Measurements from ENCODE around the gene NFKB1. TPM values are rescaled to one million over a fixed set of nuclear protein-coding genes. Genes with fewer than 3 reads are reported as not detected.
"Not testable (repeated sequence)": the region's sequence is repeated elsewhere in the genome, so short reads cannot be mapped to it uniquely, and the experiment has no call there.

NFKB1 gene
- total RNA-seq, 1 experiment from 2014 or later: 34.2 TPM

GRCh38 chr4:102553982-102554381 is 52.8 kb downstream of the NFKB1 start:
- peak overlapping the region; percentile 76 for H3K27ac ChIP-seq
- H3K9me3 ChIP-seq (replicated peaks): no peaks in the 10 kb centered on the region
- peaks cover 41% of the 10 kb centered on the region for H3K4me1 ChIP-seq
- H3K36me3 ChIP-seq: no peaks in the 10 kb centered on the region
- no peak overlapping the region for H3K4me3 ChIP-seq
- DNase-seq: no peak
- H3K27me3 ChIP-seq: no peaks in the 10 kb centered on the region

DNA sequence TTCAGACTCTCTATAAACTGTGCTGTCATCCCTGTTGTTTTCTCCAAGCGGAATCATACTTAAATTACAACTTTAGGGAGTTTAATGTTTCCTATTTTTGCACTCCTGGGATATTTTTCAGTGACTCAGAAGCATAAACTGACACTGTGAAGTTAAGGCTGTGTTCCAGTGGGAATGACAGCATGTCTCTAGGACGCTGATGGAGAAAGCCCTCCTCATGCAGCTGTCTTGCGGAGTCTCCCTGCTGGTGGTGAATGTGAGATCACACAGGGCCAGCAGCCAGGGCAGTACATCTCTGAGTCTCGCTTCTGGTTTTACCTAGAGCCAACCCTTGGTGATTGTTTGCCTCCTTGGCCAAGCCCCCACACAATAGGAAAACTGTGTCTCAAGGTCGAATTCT is 53.3 kb downstream of the NFKB1 start:
- Histone ChIP-seq H3K4me1 (peaks cover 41% of the 10 kb centered on the region), H3K4me3 (no peak overlapping the region), H3K27me3 (no peaks in the 10 kb centered on the region), H3K9me3 (replicated peaks) (no peaks in the 10 kb centered on the region), H3K27ac (peak overlapping the region; percentile 76), H3K36me3 (no peaks in the 10 kb centered on the region)
- DNase-seq: peak; percentile 87 to 92

GRCh38 chr4:102554992-102555391 is 53.8 kb downstream of the NFKB1 start:
- Histone ChIP-seq H3K27ac (peak overlapping the region; percentile 76), H3K4me1 (peaks cover 41% of the 10 kb centered on the region), H3K9me3 (replicated peaks) (no peaks in the 10 kb centered on the region), H3K36me3 (no peaks in the 10 kb centered on the region), H3K4me3 (no peak overlapping the region), H3K27me3 (no peaks in the 10 kb centered on the region)
- DNase-seq: peak; percentile 18 to 57

DNA sequence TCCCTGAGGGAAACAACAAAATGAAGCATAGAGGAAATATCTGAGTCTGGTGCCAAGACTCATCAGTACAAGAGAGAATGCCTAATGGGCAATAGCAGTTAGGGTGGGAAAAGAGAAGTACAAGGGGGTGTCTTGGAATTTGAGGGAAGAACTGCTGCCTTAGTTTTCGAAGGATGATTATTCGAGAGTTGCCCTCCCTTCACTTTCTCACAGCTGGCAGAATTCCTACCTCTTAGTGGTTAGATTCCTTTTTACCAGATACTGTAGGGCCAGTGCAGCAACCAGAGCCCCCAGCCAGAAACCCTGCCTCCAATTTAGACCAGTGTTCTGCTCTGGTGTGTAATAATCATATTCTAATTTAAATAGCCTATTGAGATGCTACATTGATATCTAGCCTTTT is 56.5 kb downstream of the NFKB1 start:
- H3K4me1 ChIP-seq: peaks cover 27% of the 10 kb centered on the region
- no peak for DNase-seq
- no peaks in the 10 kb centered on the region for H3K27me3 ChIP-seq
- H3K27ac ChIP-seq: no peak overlapping the region
- H3K9me3 ChIP-seq (replicated peaks): no peaks in the 10 kb centered on the region
- no peaks in the 10 kb centered on the region; the same call in 1 of the 2 replicates for H3K36me3 ChIP-seq
- no peak overlapping the region for H3K4me3 ChIP-seq

GRCh38 chr4:102560115-102560514 is 59.0 kb downstream of the NFKB1 start:
- H3K27me3 ChIP-seq: no peaks in the 10 kb centered on the region
- no peak overlapping the region for H3K4me3 ChIP-seq
- DNase-seq: no peak
- H3K9me3 ChIP-seq (replicated peaks): no peaks in the 10 kb centered on the region
- H3K27ac ChIP-seq: no peak overlapping the region
- peaks cover 4% of the 10 kb centered on the region for H3K4me1 ChIP-seq
- H3K36me3 ChIP-seq: no peaks in the 10 kb centered on the region; the same call in 1 of the 2 replicates

DNA sequence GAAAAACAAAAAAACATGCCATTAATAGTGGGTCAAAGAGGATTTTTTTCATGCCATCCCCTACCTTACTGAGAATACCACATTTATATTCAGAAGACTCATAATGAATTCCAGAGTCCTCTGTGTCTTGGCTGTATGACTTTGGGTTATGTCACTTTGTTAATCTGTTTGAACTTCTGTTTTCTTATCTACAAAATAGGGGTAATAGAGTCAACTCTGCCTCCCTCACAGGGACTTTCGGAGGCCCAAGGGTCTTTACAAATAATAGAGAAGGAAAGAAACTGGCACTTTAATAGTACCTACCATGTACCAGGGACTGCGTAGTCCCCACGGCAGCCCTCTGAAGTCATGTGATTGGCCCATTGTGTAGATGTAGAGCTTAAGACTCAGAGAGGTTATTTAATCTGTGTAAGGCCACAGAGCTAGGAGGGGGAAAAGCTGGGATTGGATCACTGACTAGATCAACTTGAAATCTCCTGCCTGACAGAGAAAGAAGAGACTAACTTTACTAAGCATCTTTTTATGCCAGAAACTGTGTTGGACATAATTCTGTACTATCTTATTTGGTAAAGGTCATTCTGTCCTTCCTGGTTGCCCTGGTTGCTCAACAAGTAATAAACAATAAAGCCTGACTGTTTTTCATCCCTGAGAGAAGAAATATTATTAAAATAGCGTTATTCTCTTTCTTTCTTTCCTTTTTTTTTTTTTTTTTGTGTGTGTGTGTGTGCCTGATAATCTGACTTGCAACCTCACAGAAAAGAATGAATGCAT is 59.6 kb downstream of the NFKB1 start:
- H3K4me1 ChIP-seq: no peaks in the 10 kb centered on the region; the same call in 1 of the 2 replicates
- H3K9me3 ChIP-seq (replicated peaks): no peaks in the 10 kb centered on the region
- no peak overlapping the region for H3K27ac ChIP-seq
- no peaks in the 10 kb centered on the region for H3K27me3 ChIP-seq
- H3K4me3 ChIP-seq: no peak overlapping the region
- no peak for DNase-seq
- no peaks in the 10 kb centered on the region; the same call in 1 of the 2 replicates for H3K36me3 ChIP-seq

DNA sequence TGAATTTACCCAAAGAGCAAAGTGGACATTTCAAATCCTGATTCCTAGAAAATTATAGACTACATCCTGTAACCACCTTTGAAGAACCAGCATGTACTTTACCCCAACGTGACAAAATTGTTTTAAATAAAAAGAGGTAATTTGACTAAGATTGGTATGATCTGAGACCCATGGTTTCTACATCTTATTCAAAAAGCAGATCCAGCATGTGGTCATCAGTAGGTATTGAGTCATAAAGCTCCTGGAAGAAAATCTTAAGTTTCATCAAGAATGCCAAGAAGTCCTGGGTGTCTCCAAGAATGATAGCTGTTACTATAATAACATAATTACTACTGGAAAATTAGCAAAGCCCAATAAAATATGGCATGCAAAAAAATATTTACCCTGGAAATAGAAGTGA is 61.8 kb downstream of the NFKB1 start:
- no peak for DNase-seq
- Histone ChIP-seq H3K36me3 (no peaks in the 10 kb centered on the region; the same call in 1 of the 2 replicates), H3K27ac (no peak overlapping the region), H3K9me3 (replicated peaks) (no peaks in the 10 kb centered on the region), H3K4me1 (no peaks in the 10 kb centered on the region), H3K4me3 (no peak overlapping the region), H3K27me3 (no peaks in the 10 kb centered on the region)

DNA sequence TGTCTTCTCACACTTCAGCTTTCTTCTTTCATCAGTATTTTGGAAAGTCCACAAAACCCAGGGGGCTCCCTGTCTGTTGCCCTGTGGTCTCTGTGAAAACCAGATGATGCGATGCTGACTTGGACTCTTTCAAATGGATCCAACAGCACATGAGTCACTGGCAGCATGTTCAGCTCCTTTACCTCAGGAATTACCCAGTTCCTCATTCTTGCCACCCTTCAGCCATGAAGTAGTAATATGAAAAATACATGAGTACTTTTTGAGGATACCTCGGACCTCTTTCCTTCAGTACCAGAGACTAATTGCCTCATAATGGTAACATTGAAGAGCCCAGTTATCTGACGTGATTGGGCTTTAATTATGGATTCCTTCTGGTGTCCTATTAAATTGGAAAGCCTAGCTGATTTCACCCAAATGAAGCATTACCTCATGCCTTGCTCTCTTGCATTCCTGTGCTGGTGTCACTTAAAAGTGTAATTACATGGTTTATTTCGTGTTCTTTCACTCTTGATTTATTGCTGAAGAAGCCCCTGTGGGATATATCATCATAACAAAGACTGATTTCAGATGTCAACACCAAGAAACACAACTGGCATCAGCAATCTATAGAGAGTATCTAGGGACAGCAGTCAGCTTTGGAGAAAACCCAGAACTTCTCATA is 63.4 kb downstream of the NFKB1 start:
- no peak for DNase-seq

DNA sequence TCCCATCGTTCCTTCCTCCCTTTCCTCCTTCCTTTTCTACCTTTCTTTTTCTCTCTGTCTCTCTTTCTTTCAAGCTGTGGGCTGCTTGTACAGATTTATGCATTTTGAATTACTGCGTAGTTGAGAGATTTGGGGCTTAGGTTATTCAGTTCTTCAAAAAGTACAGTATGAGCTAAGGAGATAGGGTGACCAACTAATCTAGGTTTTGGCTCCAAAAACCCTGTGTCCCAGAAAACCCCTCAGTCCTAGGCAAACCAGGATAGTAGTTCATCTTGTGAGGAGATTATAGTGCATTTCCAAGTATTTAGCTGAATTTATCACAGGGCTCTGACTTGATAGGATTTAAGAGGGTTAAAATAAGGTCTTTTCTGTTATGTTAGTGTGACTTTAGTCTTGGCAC is 64.5 kb downstream of the NFKB1 start:
- no peak for DNase-seq
- Histone ChIP-seq H3K4me1 (0 out of 2 replicates have a peak, but pooled peaks cover 4% of the 10 kb centered on the region), H3K36me3 (peaks cover 14% of the 10 kb centered on the region), H3K9me3 (replicated peaks) (peaks cover 3% of the 10 kb centered on the region), H3K4me3 (no peak overlapping the region), H3K27me3 (no peaks in the 10 kb centered on the region), H3K27ac (no peak overlapping the region)

More for the DNA sequence above, 63.4 kb downstream of the NFKB1 start:
- no peaks in the 10 kb centered on the region for H3K9me3 ChIP-seq (replicated peaks)
- H3K27ac ChIP-seq: no peak overlapping the region
- H3K4me1 ChIP-seq: 0 out of 2 replicates have a peak, but pooled peaks cover 4% of the 10 kb centered on the region
- peaks cover 4% of the 10 kb centered on the region for H3K36me3 ChIP-seq
- no peak overlapping the region for H3K4me3 ChIP-seq
- H3K27me3 ChIP-seq: no peaks in the 10 kb centered on the region

DNA sequence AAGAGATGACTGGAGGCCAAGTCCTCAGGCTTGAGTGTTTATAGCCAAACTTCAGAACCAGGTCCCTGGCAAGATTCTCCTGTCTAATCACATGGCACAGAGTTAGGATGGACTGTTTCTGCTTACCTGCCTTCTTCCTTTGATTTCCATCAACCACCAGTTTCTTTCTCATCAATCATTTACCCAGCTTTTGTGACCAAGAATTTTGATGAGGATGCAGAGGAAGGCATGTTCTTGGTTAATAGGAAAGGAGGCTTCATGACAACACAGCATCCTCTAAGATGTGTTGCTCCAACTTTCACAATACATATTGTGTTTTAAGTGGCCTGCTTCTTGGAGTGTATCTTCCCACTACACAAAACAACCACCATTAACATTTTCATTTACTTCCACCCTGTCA is 65.3 kb downstream of the NFKB1 start:
- H3K27ac ChIP-seq: no peak overlapping the region
- 0 out of 2 replicates have a peak, but pooled peaks cover 4% of the 10 kb centered on the region for H3K4me1 ChIP-seq
- H3K9me3 ChIP-seq (replicated peaks): peaks cover 3% of the 10 kb centered on the region
- H3K36me3 ChIP-seq: peaks cover 15% of the 10 kb centered on the region
- DNase-seq: no peak
- no peak overlapping the region for H3K4me3 ChIP-seq
- H3K27me3 ChIP-seq: no peaks in the 10 kb centered on the region

DNA sequence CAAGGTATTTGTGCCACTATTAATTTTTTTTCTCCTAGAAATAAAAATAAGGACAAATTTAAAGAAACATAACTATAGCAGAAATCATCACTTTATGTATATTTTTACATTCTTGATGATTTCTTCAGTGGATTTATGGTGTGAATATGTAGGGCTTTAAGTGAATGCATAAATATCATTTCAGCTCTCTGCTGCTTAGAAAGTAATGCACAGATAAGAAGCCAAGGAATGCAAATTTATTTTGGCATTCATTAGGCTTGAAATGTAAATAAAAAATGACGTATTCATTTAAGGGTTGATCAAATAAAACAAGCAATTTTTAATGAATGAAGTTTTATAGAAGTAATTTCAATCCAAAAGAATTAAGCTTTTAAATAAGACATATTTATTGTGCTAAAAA is 66.3 kb downstream of the NFKB1 start:
- Histone ChIP-seq H3K27ac (no peak overlapping the region), H3K4me1 (peaks cover 5% of the 10 kb centered on the region), H3K4me3 (no peak overlapping the region), H3K27me3 (no peaks in the 10 kb centered on the region), H3K36me3 (peaks cover 15% of the 10 kb centered on the region), H3K9me3 (replicated peaks) (peaks cover 3% of the 10 kb centered on the region)
- no peak for DNase-seq

GRCh38 chr4:102569200-102569599 is 68.0 kb downstream of the NFKB1 start:
- Histone ChIP-seq H3K4me1 (peaks cover 10% of the 10 kb centered on the region), H3K36me3 (peaks cover 21% of the 10 kb centered on the region), H3K4me3 (no peak overlapping the region), H3K9me3 (replicated peaks) (peaks cover 3% of the 10 kb centered on the region), H3K27ac (no peak overlapping the region), H3K27me3 (no peaks in the 10 kb centered on the region)
- no peak for DNase-seq

GRCh38 chr4:102570211-102570610 is 69.1 kb downstream of the NFKB1 start:
- not testable (repeated sequence) for H3K4me3 ChIP-seq

DNA sequence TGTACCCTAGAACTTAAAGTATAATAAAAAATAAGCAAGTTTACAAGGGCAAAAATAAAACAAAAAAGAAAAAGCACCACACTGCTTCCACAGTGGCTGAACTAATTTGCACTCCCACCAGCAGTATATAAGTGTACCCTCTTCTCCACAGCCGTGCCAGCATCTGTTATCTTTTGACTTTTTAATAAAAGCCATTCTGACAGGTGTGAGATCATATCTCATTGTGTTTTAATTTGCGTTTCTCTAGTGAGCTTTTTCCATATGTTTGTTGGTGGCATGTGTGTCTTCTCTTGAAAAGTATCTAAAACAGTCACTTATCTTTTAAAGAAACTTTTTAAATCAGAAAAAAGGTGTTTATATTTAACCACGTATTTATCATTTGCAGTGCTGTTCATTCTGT is 71.3 kb downstream of the NFKB1 start:
- no peaks in the 10 kb centered on the region for H3K27me3 ChIP-seq
- H3K4me3 ChIP-seq: no peak overlapping the region
- H3K9me3 ChIP-seq (replicated peaks): peaks cover 3% of the 10 kb centered on the region
- peaks cover 14% of the 10 kb centered on the region for H3K4me1 ChIP-seq
- DNase-seq: peak; percentile 22 to 63
- H3K27ac ChIP-seq: peak overlapping the region; percentile 51
- H3K36me3 ChIP-seq: peaks cover 27% of the 10 kb centered on the region

More at GRCh38 chr4:102570211-102570610, 69.1 kb downstream of the NFKB1 start:
- H3K27me3 ChIP-seq; DNase-seq; H3K27ac ChIP-seq; H3K9me3 ChIP-seq (replicated peaks): not testable (repeated sequence)
- H3K36me3 ChIP-seq: peaks cover 23% of the 10 kb centered on the region
- peaks cover 10% of the 10 kb centered on the region for H3K4me1 ChIP-seq

DNA sequence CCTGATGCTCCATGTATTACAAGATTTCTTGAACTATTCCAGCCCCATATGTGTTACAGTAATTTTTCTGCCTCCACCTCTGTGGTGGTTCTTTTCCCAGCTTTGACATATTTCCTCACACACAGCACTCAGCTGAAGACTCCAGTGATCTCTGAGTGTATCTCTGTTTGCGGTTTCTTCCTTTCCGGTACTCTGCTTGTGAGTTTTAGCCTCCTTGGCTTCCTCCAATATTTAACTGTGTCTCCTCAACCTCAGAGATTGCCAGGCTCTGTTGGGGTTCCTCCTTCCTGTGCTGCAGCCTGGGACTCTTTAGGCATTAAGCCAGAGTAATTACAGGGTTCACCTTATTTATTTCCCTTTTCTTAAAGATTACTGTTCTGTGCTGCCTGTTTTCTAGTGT is 73.2 kb downstream of the NFKB1 start:
- Histone ChIP-seq H3K9me3 (replicated peaks) (peaks cover 3% of the 10 kb centered on the region), H3K36me3 (peaks cover 31% of the 10 kb centered on the region), H3K4me3 (no peak overlapping the region), H3K27me3 (no peaks in the 10 kb centered on the region), H3K27ac (no peak overlapping the region), H3K4me1 (peaks cover 10% of the 10 kb centered on the region)
- no peak for DNase-seq
